ENCODE results near the gene PPL.

PPL gene

GRCh38 chr16:4886151-4886550, 50.8 kb downstream of the PPL start:
- no peak for DNase-seq (ENCODE audit: low read depth in 2 of 2)

GRCh38 chr16:4884972-4885874, 51.7 kb downstream of the PPL start:
- DNase-seq (ENCODE audit: low read depth in 2 of 2): no peak

GRCh38 chr16:4884209-4884608, 52.7 kb downstream of the PPL start:
- DNase-seq (ENCODE audit: low read depth in 2 of 2): no peak

- DNase-seq (ENCODE audit: low read depth in 2 of 2): no peak
Observed at GRCh38 chr16:4883501-4883900, 53.4 kb downstream of the PPL start.

GRCh38 chr16:4882633-4883285, 54.2 kb downstream of the PPL start:
- no peak for DNase-seq (ENCODE audit: low read depth in 2 of 2)

GRCh38 chr16:4882000-4882632, 54.8 kb downstream of the PPL start:
- no peak for DNase-seq (ENCODE audit: low read depth in 2 of 2)

- DNase-seq (ENCODE audit: low read depth in 2 of 2): no peak
Observed at GRCh38 chr16:4880006-4880580, 56.9 kb downstream of the PPL start.

GRCh38 chr16:4879049-4879448, 57.9 kb downstream of the PPL start:
- no peak for DNase-seq (ENCODE audit: low read depth in 2 of 2)

- no peak for DNase-seq (ENCODE audit: low read depth in 2 of 2)
Observed at GRCh38 chr16:4877380-4877685, 59.6 kb downstream of the PPL start.

GRCh38 chr16:4876646-4877379, 60.1 kb downstream of the PPL start:
- DNase-seq (ENCODE audit: low read depth in 2 of 2): no peak

GRCh38 chr16:4874666-4875065, 62.3 kb downstream of the PPL start:
- no peak for DNase-seq (ENCODE audit: low read depth in 2 of 2)

- no peak for DNase-seq (ENCODE audit: low read depth in 2 of 2)
Observed at GRCh38 chr16:4873091-4873490, 63.9 kb downstream of the PPL start.

GRCh38 chr16:4871071-4871470, 65.9 kb downstream of the PPL start:
- DNase-seq (ENCODE audit: low read depth in 2 of 2): no peak

- no peak for DNase-seq (ENCODE audit: low read depth in 2 of 2)
Observed at GRCh38 chr16:4870138-4870671, 66.7 kb downstream of the PPL start.

- no peak for DNase-seq (ENCODE audit: low read depth in 2 of 2)
Observed at GRCh38 chr16:4869147-4869805, 67.7 kb downstream of the PPL start.

GRCh38 chr16:4868535-4868934, 68.4 kb downstream of the PPL start:
- DNase-seq (ENCODE audit: low read depth in 2 of 2): no peak

- DNase-seq (ENCODE audit: low read depth in 2 of 2): no peak
Observed at GRCh38 chr16:4868026-4868425, 68.9 kb downstream of the PPL start.

GRCh38 chr16:4866586-4866985, 70.4 kb downstream of the PPL start:
- DNase-seq (ENCODE audit: low read depth in 2 of 2): no peak

GRCh38 chr16:4865231-4865860, 71.6 kb downstream of the PPL start:
- no peak for DNase-seq (ENCODE audit: low read depth in 2 of 2)

- DNase-seq (ENCODE audit: low read depth in 2 of 2): no peak
Observed at GRCh38 chr16:4864728-4865127, 72.2 kb downstream of the PPL start.

- no peak for DNase-seq (ENCODE audit: low read depth in 2 of 2)
Observed at GRCh38 chr16:4862639-4863038, 74.3 kb downstream of the PPL start.
